Adrenal gland (tissue), 5 donors: ENCODE results near the gene ADAMTS17.

Experiments used
- CTCF ChIP-seq, 6 experiments: fragments of 450-650 bp in 4 of 6; fragments of 200-600 bp in 2 of 6; sonication (generic) in 1 of 6; IDR thresholded peaks; 1 replicate in 5 of 6; 2 replicates in 1 of 6; pipeline versions ENCODE4 v1.5.1 to v1.8.0; 2016 to 2021; ENCODE audit warnings: antibody characterized with exemption in 6 of 6, mild to moderate bottlenecking in 2 of 6, moderate library complexity in 1 of 6
- POLR2A ChIP-seq, 2 donors: fragments of 450-650 bp; IDR thresholded peaks; one replicate each; pipeline ENCODE4 v1.6.1; 2017; ENCODE audit warnings: antibody characterized with exemption in 2 of 2, mild to moderate bottlenecking in 2 of 2, moderate library complexity in 1 of 2
- donor health status: DM: no; HTN: no; CAD: no.

DNA sequence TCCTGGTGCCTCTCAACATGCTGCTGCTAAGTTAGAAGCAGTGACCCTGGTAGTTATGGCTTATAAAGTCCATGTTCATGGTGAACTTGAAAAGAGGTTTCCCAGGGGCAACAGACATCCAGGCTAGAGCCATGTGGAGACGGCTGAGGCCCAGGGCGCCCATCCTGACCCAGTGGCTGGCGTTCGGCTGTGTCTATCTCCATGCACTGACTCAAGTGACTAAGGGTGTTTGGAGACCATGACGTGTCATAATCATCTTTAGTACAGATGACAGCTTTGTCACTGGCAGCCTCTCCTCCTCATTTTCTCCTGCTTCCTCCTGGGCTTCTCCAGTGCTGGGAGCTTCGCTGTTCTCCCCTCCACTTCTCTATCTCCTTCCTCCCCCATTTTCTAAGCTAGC lies 321.2 kb downstream of the ADAMTS17 start:
- no peak for TF ChIP-seq CTCF (IDR thresholded peaks at IDR 0.05)
- TF ChIP-seq POLR2A (IDR thresholded peaks at IDR 0.05): no peak
